Lower lobe of right lung (tissue), 2 donors: ENCODE measurements around the gene REXO1. TPM values are rescaled to one million over a fixed set of nuclear protein-coding genes. Genes with fewer than 3 reads are reported as not detected.

Experiments used
- ATAC-seq, 2 donors: fragments of 200-7000 bp; cut with Tn5 transposase; one replicate each; pipeline ENCODE4 v1.9.1; 2020 to 2022; ENCODE audit warnings: mild to moderate bottlenecking in 2 of 2, moderate library complexity in 2 of 2
- DNase-seq: peaks from one replicate; pipeline ENCODE4 v3.0.0-alpha.2; 2020
- H3K27ac ChIP-seq: fragments of 200-600 bp; one replicate; pipeline ENCODE4 v1.8.0; 2022
- H3K27me3 ChIP-seq: fragments of 200-600 bp; one replicate; pipeline ENCODE4 v1.8.0; 2022; ENCODE audit warnings: low read depth
- H3K36me3 ChIP-seq: fragments of 200-600 bp; one replicate; pipeline ENCODE4 v1.8.0; 2022; ENCODE audit warnings: mild to moderate bottlenecking
- H3K4me1 ChIP-seq: fragments of 200-600 bp; one replicate; pipeline ENCODE4 v1.8.0; 2022
- H3K4me3 ChIP-seq: fragments of 200-600 bp; one replicate; pipeline ENCODE4 v1.8.0; 2022; ENCODE audit warnings: mild to moderate bottlenecking
- H3K9me3 ChIP-seq: fragments of 200-600 bp; one replicate; pipeline ENCODE4 v1.8.0; 2022
- intact Hi-C: fragments of 100-400 bp; cut with DNase I; formaldehyde crosslinking; loops from one replicate; pipeline ENCODE4 v1.11.0; 2022
- total RNA-seq: library from RNA; stranded (reverse); fragmentation: NEBNext Ultra II Directional; extraction: Animal tissue kit (Norgen Biotek cat#: 25700); gene quantifications from one replicate; pipeline ENCODE4 v1.2.1, GENCODE V29; 2021
- TF ChIP-seq, protein P1 (sequence below): fragments of 200-600 bp; IDR thresholded peaks from one replicate; pipeline ENCODE4 v1.8.0; 2022; ENCODE audit warnings: antibody characterized with exemption, mild to moderate bottlenecking
- donor health status: DM: no; HTN: yes; CAD: no; lungs with severe emphysema.

REXO1 gene
- total RNA-seq, 1 donor from 2014 or later, result 29.1 TPM

DNA sequence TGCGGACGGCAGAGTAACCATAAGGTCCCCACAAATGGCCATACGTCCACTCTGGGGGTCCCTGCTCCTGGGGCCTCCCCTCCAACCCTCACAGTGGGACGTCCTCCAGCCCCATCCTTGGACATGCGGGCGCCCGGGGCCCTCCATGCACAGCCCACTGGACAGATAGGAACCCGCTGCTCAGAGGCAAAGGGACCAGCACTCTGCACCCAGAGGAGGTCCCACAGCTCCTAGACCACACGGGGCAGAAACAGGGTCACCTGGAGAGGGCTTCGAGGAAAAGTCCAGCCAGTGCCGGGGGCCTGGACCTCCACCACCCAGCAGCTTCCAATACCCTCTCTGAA, 11.1 kb downstream of the REXO1 start:
- H3K4me1 ChIP-seq, result peaks cover 62% of the 10 kb centered on the region
- H3K4me3 ChIP-seq, result no peak overlapping the region
- no peak overlapping the region for H3K27ac ChIP-seq
- H3K27me3 ChIP-seq, result no peaks in the 10 kb centered on the region
- TF ChIP-seq, protein P1, sequence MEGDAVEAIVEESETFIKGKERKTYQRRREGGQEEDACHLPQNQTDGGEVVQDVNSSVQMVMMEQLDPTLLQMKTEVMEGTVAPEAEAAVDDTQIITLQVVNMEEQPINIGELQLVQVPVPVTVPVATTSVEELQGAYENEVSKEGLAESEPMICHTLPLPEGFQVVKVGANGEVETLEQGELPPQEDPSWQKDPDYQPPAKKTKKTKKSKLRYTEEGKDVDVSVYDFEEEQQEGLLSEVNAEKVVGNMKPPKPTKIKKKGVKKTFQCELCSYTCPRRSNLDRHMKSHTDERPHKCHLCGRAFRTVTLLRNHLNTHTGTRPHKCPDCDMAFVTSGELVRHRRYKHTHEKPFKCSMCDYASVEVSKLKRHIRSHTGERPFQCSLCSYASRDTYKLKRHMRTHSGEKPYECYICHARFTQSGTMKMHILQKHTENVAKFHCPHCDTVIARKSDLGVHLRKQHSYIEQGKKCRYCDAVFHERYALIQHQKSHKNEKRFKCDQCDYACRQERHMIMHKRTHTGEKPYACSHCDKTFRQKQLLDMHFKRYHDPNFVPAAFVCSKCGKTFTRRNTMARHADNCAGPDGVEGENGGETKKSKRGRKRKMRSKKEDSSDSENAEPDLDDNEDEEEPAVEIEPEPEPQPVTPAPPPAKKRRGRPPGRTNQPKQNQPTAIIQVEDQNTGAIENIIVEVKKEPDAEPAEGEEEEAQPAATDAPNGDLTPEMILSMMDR, result no peak
- DNase-seq, result no peak
- H3K36me3 ChIP-seq, result peaks cover 15% of the 10 kb centered on the region
- ATAC-seq, result no peak
- no peaks in the 10 kb centered on the region for H3K9me3 ChIP-seq
- intact Hi-C loops, result no loop called here

DNA sequence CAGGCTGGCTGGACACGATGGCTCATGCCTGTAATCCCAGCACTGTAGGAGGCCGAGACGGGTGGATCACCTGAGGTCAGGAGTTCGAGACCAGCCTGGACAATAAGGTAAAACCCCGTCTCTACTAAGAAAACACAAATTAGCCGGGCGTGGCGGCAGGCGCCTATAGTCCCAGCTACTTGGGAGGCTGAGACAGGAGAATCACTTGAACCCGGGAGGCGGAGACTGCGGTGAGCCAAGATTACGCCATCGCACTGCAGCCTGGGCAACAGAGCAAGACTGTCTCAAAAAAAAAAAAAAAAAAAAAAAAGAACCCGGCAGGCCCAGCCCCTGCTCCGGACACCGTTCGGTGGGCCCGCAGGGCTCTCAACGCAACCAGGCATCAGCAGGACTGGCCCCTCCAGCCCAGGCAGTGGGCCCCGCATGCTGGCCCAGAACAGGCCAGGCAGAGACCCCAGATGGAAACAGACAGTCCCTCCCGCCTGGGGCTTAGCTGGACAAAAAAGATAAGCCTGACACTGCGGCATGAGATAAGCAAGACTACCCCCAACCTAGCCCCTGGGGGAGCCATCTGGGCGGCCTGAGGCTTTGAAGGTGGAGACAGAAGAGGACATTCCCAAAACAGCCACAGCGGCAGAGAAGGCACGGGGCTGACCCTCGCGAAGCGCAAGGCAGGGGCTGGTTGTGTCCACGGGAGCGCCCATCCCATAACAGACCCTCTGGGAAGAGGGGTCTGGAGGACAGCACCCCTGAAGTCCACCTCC, 11.6 kb downstream of the REXO1 start:
- TF ChIP-seq, protein P1, result no peak
- Histone ChIP-seq H3K27ac (no peak overlapping the region), H3K36me3 (peaks cover 15% of the 10 kb centered on the region), H3K27me3 (no peaks in the 10 kb centered on the region), H3K4me3 (no peak overlapping the region), H3K9me3 (no peaks in the 10 kb centered on the region), H3K4me1 (peaks cover 59% of the 10 kb centered on the region)
- no peak for DNase-seq
- no peak for ATAC-seq
- intact Hi-C loops, result no loop called here

DNA sequence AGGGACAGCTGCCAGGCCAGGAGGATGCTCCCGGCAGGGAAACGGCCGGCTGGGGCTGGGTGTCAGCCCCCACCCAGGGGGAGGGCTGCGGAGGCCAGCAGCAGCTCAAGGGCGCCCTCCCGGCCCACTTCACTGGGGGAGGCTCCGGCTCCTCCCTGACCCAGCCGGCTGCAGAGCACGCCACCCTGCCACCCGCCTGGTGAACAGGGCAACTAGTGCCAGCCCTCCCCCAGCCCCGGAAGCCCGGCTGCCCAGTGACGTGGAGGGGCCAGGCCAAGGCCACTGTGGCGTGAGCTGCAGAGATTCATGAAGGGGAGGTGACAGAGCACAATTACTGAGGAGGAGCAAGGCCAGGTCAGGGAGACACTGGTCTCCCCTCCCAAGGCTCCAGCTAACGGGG, 14.7 kb downstream of the REXO1 start:
- peaks cover 15% of the 10 kb centered on the region for H3K36me3 ChIP-seq
- no peak overlapping the region for H3K4me3 ChIP-seq
- peaks cover 35% of the 10 kb centered on the region for H3K4me1 ChIP-seq
- H3K27ac ChIP-seq, result no peak overlapping the region
- TF ChIP-seq, protein P1, result no peak
- H3K9me3 ChIP-seq, result no peaks in the 10 kb centered on the region
- no peaks in the 10 kb centered on the region for H3K27me3 ChIP-seq
- intact Hi-C loops, result no loop called here
- DNase-seq (no peak), ATAC-seq (peak in 1 of 2 donors; percentile 13)

DNA sequence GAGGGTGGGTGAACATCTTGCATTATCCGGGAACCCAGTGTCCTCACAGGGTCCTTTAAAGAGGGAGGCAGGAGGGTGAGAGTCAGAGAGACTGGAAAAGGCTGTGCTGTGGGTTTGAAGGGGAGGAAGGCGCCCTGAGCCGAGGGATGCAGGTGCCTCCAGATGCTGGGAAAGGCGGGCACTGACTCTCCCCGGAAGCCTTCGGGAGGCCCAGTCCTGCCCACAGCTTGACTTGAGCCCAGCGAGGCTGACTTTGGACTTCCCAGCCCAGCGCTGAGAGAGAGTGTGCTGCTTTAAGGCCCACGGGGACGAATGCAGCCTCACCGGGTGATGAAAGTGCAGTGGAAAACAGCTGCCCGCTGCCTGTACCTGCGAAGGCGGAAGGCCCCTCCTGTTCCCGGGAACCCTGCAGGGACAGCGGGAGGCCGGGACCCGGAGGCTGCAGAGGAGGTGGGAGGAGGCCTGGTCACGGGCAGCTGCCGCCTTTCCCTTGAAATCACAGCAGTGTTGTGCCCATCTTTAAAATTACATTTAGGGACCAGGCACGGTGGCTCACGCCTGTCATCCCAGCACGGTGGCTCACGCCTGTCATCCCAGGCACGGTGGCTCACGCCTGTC, 16.1 kb downstream of the REXO1 start:
- no peak for DNase-seq
- Histone ChIP-seq H3K4me1 (peaks cover 26% of the 10 kb centered on the region), H3K4me3 (no peak overlapping the region), H3K9me3 (no peaks in the 10 kb centered on the region), H3K36me3 (peaks cover 28% of the 10 kb centered on the region), H3K27ac (no peak overlapping the region), H3K27me3 (no peaks in the 10 kb centered on the region)
- intact Hi-C loops, result no loop called here
- TF ChIP-seq, protein P1, result no peak
- ATAC-seq, result no peak

DNA sequence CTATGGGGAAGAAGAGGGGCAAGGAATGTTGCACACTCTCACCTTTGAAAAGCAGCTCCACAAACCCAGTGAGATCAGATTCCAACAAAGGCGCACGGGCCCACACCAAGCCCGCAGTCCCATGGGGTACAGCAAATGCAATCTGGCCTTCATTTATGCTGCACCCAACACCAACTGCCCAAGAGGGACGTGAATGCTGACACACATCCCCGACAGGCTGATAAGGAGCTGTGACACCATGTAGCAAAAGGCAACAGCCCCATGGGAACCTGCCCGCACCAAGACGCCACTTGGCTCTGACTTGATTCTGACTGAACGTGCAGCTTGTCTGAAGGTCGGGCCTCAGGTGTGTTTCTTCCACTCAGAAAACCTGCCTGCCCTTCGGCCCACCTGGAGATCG, 17.3 kb downstream of the REXO1 start:
- no peak overlapping the region for H3K4me3 ChIP-seq
- no peaks in the 10 kb centered on the region for H3K27me3 ChIP-seq
- peaks cover 22% of the 10 kb centered on the region for H3K4me1 ChIP-seq
- TF ChIP-seq, protein P1, result no peak
- ATAC-seq, result no peak
- H3K36me3 ChIP-seq, result peaks cover 37% of the 10 kb centered on the region
- no peak for DNase-seq
- intact Hi-C loops, result no loop called here
- H3K27ac ChIP-seq, result no peak overlapping the region
- H3K9me3 ChIP-seq, result no peaks in the 10 kb centered on the region
